HepG2 (cell line): Measurements from ENCODE around the gene L3MBTL4. TPM values are rescaled to one million over a fixed set of nuclear protein-coding genes. Genes with fewer than 3 reads are reported as not detected.

Experiments
- EED ChIP-seq: sonication (generic); formaldehyde crosslinking; IDR thresholded peaks from 2 replicates; pipeline ENCODE4 v1.5.0; 2020; ENCODE audit warnings: mild to moderate bottlenecking, missing genetic modification reagents
- EP300 ChIP-seq, 3 experiments: sonication (generic) in 1 of 3; formaldehyde crosslinking in 1 of 3; IDR thresholded peaks; 2 replicates each; pipeline versions ENCODE4 v1.5.1 to v1.6.1; 2011 to 2020; ENCODE audit warnings: low read depth in 2 of 3, low read length in 2 of 3, borderline replicate concordance in 1 of 3, improper control_type of control experiment in 1 of 3, mild to moderate bottlenecking in 1 of 3, missing genetic modification reagents in 1 of 3, moderate library complexity in 1 of 3
- HCFC1 ChIP-seq: fragments of 150-350 bp; IDR thresholded peaks from 2 replicates; pipeline ENCODE4 v1.6.1; 2014; ENCODE audit warnings: low read depth, low read length
- HDAC1 ChIP-seq: sonication (generic); formaldehyde crosslinking; IDR thresholded peaks from 2 replicates; pipeline ENCODE4 v1.5.1; 2020; ENCODE audit warnings: mild to moderate bottlenecking, missing genetic modification reagents
- MAFF ChIP-seq: IDR thresholded peaks from 2 replicates; pipeline ENCODE4 v1.6.1; 2011; ENCODE audit warnings: low read depth, low read length, improper control_type of control experiment
- MYNN ChIP-seq: sonication (generic); formaldehyde crosslinking; IDR thresholded peaks from 2 replicates; pipeline ENCODE4 v1.4.0; 2020; ENCODE audit warnings: mild to moderate bottlenecking, low read depth, missing genetic modification reagents
- NFE2L1 ChIP-seq: sonication (generic); formaldehyde crosslinking; IDR thresholded peaks from 2 replicates; pipeline ENCODE4 v1.4.0; 2020; ENCODE audit warnings: missing genetic modification reagents, mild to moderate bottlenecking, borderline replicate concordance
- POGK ChIP-seq: sonication (generic); formaldehyde crosslinking; conservative IDR thresholded peaks from 2 replicates; pipeline ENCODE4 v1.8.0; 2022; ENCODE audit warnings: mild to moderate bottlenecking, moderate library complexity, missing genetic modification reagents
- PRDM15 ChIP-seq: sonication (generic); formaldehyde crosslinking; IDR thresholded peaks from 2 replicates; pipeline ENCODE4 v1.4.0; 2020; ENCODE audit warnings: missing genetic modification reagents
- RXRB ChIP-seq: IDR thresholded peaks from 2 replicates; pipeline ENCODE4 v1.6.1; 2016; ENCODE audit warnings: borderline replicate concordance, missing genetic modification reagents, missing compliant biosample characterization
- SIN3B ChIP-seq: fragments of 150-350 bp; IDR thresholded peaks from 2 replicates; pipeline ENCODE4 v1.6.1; 2014; ENCODE audit warnings: low read length
- SP4 ChIP-seq: sonication (generic); formaldehyde crosslinking; IDR thresholded peaks from 2 replicates; pipeline ENCODE4 v1.8.1; 2023; ENCODE audit warnings: mild to moderate bottlenecking, missing genetic modification reagents
- TFAP4 ChIP-seq: sonication (generic); IDR thresholded peaks from 2 replicates; pipeline ENCODE4 v1.6.1; 2016; ENCODE audit warnings: low read depth, borderline replicate concordance
- ZGPAT ChIP-seq: IDR thresholded peaks from 2 replicates; pipeline ENCODE4 v1.6.1; 2016; ENCODE audit warnings: mild to moderate bottlenecking
- ZNF160 ChIP-seq: sonication (generic); formaldehyde crosslinking; IDR thresholded peaks from 2 replicates; pipeline ENCODE4 v1.8.0; 2022; ENCODE audit warnings: mild to moderate bottlenecking, inconsistent platforms, missing genetic modification reagents
- ZNF879 ChIP-seq: sonication (generic); formaldehyde crosslinking; IDR thresholded peaks from 2 replicates; pipeline ENCODE4 v1.8.1; 2023; ENCODE audit warnings: missing genetic modification reagents
- polyA plus RNA-seq, 8 experiments: library from polyadenylated mRNA; depleted of rRNA in 3 of 8; stranded (reverse) in 7 of 8; unstranded in 1 of 8; fragments of >200 nt; fragmentation: Illumina TruSeq in 4 of 8; extraction: Trizol in 4 of 8; gene quantifications; 2 replicates each; pipeline versions ENCODE4 v1.2.1 to v1.2.3, GENCODE V29; 2011 to 2016; ENCODE audit warnings: low read depth in 4 of 8, missing spikeins in 1 of 8, mixed read lengths in 1 of 8; ENCODE audit not compliant: insufficient read depth in 1 of 8
- total RNA-seq, 5 experiments: library from RNA; depleted of rRNA; stranded (reverse); fragments of >200 nt; fragmentation: Illumina TruSeq; extraction: Trizol; gene quantifications; 2 replicates each; pipeline ENCODE4 v1.2.3, GENCODE V29; 2016; ENCODE audit warnings: low read depth in 1 of 5
- TF ChIP-seq, protein P1 (sequence below): sonication (generic); formaldehyde crosslinking; IDR thresholded peaks from 2 replicates; pipeline ENCODE4 v1.5.0; 2020; ENCODE audit warnings: missing genetic modification reagents
- TF ChIP-seq, protein P2 (sequence below): IDR thresholded peaks from 2 replicates; pipeline ENCODE4 v1.6.1; 2016; ENCODE audit warnings: low read depth

Gene L3MBTL4
- total and polyA plus RNA-seq, 2 of the 13 experiments (the other 11 are each of a cell fraction or from before 2014, with no cell fraction given) = 10.8 to 13.3 TPM

GRCh38 chr18:6281874-6282273 lies 132.8 kb downstream of the L3MBTL4 start (continued):
- TF ChIP-seq, protein P1, sequence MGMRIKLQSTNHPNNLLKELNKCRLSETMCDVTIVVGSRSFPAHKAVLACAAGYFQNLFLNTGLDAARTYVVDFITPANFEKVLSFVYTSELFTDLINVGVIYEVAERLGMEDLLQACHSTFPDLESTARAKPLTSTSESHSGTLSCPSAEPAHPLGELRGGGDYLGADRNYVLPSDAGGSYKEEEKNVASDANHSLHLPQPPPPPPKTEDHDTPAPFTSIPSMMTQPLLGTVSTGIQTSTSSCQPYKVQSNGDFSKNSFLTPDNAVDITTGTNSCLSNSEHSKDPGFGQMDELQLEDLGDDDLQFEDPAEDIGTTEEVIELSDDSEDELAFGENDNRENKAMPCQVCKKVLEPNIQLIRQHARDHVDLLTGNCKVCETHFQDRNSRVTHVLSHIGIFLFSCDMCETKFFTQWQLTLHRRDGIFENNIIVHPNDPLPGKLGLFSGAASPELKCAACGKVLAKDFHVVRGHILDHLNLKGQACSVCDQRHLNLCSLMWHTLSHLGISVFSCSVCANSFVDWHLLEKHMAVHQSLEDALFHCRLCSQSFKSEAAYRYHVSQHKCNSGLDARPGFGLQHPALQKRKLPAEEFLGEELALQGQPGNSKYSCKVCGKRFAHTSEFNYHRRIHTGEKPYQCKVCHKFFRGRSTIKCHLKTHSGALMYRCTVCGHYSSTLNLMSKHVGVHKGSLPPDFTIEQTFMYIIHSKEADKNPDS (CRISPR knock-in tag) = no peak
- no peak for TF ChIP-seq SP4 (CRISPR knock-in tag)
- 0 out of 4 replicates have a peak, but pooled peaks of 1 of the 2 experiments have one; percentile 10 for TF ChIP-seq EP300 (IDR thresholded peaks at IDR 0.05; ENCODE audit: low read depth in 2 of 2, low read length in 2 of 2)
- TF ChIP-seq EP300 (CRISPR knock-in tag; IDR thresholded peaks at IDR 0.05; ENCODE audit: borderline replicate concordance) = no peak
- TF ChIP-seq MAFF = 0 out of 2 replicates have a peak, but pooled peaks have one; percentile 30
- TF ChIP-seq ZNF879 (CRISPR knock-in tag) = no peak
- no peak for TF ChIP-seq PRDM15 (CRISPR knock-in tag)
- no peak for TF ChIP-seq SIN3B
- no peak for TF ChIP-seq ZNF160 (CRISPR knock-in tag)
- TF ChIP-seq HDAC1 (CRISPR knock-in tag) = 0 out of 2 replicates have a peak, but pooled peaks have one; percentile 40
- no peak for TF ChIP-seq HCFC1
- no peak for TF ChIP-seq POGK (CRISPR knock-in tag)
- TF ChIP-seq NFE2L1 (CRISPR knock-in tag) = no peak
- TF ChIP-seq RXRB (CRISPR knock-in tag) = peak; percentile 25; the same call in 1 of the 2 replicates
- no peak for TF ChIP-seq EED (CRISPR knock-in tag)
- no peak for TF ChIP-seq MYNN (CRISPR knock-in tag)
- TF ChIP-seq TFAP4 = peak; percentile 96
- TF ChIP-seq ZGPAT (CRISPR knock-in tag) = peak; percentile 24; the same call in 1 of the 2 replicates
- TF ChIP-seq, protein P2, sequence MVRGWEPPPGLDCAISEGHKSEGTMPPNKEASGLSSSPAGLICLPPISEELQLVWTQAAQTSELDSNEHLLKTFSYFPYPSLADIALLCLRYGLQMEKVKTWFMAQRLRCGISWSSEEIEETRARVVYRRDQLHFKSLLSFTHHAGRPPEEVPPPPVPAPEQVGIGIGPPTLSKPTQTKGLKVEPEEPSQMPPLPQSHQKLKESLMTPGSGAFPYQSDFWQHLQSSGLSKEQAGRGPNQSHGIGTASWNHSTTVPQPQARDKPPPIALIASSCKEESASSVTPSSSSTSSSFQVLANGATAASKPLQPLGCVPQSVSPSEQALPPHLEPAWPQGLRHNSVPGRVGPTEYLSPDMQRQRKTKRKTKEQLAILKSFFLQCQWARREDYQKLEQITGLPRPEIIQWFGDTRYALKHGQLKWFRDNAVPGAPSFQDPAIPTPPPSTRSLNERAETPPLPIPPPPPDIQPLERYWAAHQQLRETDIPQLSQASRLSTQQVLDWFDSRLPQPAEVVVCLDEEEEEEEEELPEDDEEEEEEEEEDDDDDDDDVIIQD (CRISPR knock-in tag) = peak; percentile 90; the same call in 1 of the 2 replicates
